NCI-H146 (cell line): Measurements from ENCODE around the gene TOP2B.
A peak's percentile ranks its signal among the peaks of the same experiment; 100 is the strongest.

Experiments
- DNase-seq: peaks from one replicate; lab custom pipeline; 2025; lab: John Stamatoyannopoulos, UW

TOP2B gene

DNA sequence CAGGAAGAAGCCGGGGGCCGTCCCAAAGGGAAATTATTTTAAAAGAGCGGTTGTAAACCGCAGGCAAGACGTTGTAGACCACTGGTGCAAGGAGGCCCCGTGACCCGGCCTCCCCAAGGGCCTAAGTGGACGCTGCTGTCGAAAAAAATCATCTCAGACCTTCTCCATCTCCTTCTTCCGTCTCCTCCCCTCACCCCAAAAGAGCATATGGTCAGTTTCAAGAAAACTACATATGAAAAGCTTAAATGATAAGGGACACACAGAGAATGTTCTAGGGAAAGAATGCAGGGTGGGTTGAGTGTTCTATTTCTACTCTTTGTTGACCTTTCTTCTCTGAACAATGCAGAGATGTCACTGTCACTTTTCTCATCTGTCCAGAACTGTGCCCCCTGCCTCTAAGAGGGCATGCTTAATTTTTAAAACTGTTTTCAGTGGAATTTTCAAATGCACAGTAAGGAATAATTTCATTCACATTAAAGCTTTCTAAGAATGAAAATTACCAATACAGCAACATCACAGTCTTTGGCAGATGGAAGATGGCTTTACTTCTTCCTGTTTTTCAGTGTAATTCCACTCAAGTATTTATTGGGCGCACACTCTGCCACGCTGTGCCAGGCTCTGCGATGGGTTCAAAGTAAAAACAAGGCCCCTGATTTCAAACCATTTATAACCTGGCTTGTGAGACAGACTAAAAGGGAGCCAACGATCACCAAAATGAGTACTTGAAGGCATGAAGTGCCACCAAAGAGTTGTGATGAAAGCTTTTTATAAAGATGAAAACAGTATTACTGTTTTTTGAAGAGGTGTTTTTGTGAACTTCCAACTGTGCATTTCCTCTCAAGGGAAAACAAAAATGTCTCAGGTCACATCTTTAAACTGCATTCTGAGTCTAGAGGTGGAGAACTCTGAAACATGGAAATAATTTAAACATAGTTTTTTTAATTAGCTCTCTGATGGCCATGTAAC is 891 bp upstream of the TOP2B start:
- DNase-seq, result no peak

DNA sequence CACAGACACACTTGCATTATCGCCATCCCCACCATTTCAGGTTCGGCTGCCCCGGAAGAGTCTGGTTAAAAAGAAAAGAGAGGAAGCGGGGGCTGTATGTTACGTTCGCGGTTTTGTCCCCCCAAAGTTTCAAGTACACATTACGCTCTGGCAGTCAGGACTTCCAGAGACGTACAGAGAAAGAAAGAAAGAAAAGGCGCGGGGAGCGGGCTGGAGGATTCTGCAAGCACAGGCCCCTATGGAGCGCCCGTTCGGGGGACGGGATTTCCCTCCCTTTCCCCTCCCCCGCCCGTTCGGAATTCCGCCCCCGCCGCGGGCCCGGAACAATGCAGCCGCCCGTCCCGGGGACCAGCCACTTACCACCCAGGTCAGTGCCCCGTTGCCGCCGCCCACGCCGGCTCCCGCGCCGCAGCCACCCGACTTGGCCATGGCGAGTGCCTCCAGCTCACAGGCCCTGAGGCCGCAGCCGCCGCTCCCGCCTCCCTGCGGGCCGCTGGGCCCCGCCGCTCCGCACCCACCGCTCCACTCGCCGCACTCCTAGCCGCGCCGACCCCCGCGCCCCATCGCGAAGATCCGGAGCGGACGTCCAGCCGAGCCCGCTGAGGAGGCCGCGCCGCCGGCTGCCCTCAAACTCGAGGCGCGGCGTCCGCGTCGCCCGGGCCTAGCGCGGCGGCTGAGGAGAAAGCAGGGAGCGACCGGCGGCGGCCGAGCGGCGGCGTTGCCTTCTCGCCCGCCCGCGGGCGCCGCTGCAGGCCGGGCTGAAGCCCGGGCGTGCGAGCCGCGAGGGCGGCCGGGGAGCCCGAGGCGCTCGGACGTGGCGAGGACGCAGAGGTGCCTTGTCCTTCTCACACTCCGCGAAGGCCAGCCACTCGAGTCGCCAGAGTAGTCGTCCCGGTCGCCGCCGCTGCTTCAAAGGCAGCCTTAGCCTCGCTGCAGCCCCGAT is 567 bp downstream of the TOP2B start:
- peak; percentile 62 for DNase-seq

GRCh38 chr3:25663347-25663868 is 1.3 kb downstream of the TOP2B start:
- DNase-seq, result peak; percentile 35

DNA sequence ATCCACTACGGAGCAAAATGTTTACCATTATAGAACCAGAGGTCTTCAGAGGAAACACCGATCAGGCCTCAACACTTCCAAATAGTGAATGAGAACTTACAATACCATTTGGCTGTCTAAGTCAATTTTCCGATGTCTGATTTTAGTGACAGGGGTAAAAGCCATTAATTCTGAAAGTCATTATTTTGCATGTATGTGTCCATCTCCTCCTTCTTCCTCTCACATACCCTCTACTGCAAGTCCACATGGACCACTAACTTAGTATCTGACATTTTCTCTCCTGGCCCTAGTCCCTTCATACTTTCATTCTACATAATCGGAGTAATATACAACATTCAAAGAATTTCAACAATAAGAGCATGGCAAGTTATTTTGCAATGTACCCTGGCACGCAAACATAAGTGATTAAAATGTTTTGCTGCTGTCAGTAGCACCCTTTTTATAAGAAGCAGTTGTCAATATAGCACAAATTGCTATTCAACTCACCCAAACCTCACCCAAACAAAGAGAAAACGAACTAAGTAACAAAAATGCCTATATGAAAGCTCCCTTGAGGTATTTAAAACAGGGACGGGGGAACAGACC is 1.9 kb downstream of the TOP2B start:
- no peak for DNase-seq

DNA sequence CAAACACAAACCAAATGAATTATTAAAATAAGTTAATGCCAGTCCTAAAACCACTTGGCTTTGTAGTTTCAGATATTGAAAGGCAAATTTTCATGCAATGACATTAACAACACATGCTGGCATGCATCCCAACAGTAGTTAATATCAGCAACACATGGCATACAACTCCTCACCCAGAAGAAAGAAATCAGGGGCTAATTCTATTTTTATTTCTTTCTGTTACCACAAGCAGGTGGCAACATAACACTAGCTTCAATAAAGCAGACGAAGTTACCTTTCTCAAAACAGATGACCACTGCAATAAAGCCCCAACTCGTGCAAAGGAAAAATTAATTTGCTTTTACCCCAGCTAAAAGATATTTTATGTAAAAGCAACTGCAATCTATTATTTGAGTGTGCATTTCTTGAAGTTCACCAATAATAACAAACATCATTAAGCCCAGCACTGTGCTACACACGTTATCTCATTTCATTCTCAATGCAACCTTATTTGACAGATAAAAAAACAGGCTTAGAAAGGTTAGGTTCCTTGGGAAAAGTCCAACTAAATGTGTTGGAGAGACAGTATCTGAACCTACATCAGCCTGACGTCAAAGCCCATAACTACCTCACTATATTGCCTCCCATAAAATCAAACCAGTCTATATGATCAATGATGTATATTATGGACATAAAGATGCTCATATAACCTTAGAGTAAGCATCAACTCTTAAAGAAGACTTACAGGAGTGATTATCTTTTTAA is 2.8 kb downstream of the TOP2B start:
- no peak for DNase-seq

- no peak for DNase-seq
These were observed 5.9 kb downstream of the TOP2B start for GRCh38 chr3:25658836-25659235.

DNA sequence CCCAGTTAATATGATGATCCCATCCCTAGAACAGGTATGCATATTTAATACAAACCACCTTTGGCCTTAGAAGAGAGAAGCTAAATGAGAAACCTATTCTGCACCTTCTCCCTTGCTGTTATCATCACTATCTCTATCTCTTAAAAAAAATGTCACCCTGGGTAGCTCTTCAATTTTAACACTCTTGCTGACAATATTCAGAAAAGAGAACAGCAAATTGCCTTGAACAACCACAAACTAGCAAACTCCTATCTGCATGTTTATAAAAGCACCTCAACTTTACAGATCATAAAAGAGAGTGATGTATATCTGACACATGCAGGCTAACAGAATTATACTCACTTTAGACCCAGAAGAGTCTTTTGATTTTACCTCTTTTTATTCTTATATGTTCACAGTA is 7.4 kb downstream of the TOP2B start:
- DNase-seq, result no peak

- no peak for DNase-seq
These were observed 9.0 kb downstream of the TOP2B start for GRCh38 chr3:25655659-25656058.

GRCh38 chr3:25654576-25654975 is 10.1 kb downstream of the TOP2B start:
- DNase-seq, result no peak

- no peak for DNase-seq
These were observed 11.4 kb downstream of the TOP2B start for GRCh38 chr3:25653322-25653721.

DNA sequence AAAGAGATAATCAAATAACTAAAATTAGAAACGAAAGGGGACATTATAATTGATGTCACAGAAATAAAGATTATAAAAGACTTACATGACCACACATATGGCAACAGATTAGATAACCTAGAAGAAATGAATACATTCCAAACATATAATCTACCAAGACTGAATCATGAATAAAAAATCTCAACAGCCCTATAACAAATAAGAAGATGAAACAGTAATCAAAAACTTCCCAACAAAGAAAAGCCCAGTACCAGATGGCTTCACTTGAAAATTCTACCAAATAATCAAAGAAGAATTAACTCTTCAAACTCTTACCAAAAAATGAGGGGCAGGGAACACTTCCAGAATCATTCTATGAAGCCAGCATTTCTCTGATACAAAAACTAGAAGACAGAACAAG is 11.8 kb downstream of the TOP2B start:
- DNase-seq, result no peak

DNA sequence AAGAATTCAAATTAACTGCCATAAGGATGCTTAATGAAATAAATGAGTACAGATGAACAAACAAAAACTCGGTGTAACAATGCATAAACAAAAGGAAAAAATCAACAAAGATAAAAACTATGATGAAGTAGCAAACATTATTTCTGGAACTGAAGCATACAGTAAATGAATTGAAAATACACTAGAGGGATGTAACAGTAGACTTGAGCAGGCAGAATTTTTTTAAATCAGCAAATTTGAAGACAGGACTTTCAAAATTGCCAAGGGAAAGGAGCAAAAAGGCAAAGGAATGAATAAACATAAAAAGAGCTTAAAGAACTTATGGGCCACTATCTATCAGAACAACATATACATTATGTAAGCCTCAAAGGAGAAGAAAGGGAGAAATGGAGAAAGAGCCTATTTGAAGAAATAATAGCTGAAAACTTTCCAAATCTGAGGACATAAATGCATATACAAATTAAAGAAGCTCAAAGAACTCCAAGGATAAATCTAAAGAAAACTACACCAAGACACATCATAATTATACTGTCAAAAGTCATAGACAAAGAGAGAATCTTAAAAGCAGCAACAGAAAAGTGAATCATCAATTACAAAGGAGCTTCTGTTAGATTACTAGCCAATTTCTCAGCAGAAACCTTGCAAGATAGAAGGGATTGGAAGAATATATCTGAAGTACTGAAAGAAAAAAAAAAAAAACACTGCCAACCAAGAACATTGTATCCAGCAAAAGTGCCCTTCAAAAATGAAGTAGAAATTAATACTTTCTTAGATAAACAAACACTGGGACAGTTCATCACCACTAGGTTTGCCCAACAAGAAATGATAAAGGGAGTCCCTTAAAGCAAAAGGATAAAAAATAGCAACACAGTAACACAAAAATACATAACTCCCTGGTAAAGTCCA is 15.5 kb downstream of the TOP2B start:
- no peak for DNase-seq

GRCh38 chr3:25648107-25648535 is 16.6 kb downstream of the TOP2B start:
- peak; percentile 67 for DNase-seq

DNA sequence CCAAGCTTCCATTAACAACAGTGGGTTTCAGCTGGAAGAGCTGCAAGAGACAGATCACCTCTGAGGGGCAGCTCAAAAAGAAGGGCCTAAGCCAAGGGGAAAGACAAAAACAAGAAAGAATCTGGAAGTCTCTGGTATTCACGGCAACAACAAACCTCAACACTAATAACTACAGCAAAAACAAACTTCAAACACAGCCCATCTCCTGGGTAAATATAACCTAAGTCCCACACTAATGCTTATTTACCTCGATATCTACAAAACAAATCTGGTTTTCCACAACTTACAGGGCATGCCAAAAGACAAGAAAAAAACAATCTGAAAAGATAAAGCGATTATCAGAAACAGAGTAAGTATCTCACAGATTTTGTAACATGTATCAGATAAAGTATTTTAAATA is 29.7 kb downstream of the TOP2B start:
- DNase-seq, result no peak

DNA sequence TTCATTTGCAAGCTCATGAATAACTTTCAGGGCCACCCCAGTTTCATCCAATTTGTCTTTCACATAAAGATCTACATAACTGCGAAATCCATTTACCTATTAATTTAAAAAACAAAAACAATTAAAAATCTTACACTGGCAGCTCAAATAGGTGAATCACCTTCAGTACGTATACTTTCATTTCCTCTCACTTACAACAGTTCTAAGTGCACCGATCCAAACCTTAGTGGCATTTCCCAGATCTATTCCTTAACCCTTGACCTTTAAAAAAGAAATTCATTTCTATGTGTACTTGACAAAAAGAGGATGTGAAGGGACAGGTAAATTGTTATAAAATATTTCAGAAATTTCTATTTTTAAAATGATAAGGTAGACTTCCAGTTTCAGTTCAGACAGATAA is 30.8 kb downstream of the TOP2B start:
- no peak for DNase-seq

DNA sequence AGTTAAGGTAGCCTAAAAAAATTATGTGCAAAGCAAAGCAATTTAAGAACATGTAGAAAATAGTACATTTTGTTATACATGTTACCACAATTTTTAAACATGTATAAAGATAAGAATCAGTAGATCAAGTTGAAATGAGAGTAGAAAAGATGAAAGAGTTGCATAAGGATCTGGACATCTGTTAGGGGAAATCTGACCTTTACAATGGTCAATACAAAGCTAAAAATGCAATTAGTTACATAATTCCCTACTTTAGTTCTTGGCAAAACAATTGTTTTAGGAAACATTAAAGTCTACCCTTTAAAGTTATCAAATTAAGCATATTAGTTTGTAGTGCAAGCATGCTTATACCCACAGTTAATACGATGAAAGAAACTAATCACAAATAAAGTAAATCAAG is 32.7 kb downstream of the TOP2B start:
- DNase-seq, result no peak

DNA sequence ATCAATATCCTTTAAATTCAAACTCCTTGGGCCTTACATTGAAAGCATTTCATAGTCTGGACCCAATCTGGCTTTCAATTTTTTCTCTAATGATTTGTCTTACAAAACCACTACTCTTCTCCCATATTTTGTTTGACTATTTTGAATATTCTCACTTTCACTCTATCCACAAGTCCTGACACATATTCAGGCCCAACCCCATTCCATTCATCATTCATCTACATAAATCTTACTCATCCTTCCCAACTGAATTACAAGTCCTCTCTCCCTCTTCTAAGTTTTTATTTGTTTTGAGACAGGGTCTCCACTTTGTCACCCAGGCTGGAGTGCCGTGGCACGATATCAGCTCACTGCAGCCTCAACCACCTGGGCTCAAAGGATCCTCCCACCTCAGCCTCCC is 43.6 kb downstream of the TOP2B start:
- DNase-seq, result no peak

DNA sequence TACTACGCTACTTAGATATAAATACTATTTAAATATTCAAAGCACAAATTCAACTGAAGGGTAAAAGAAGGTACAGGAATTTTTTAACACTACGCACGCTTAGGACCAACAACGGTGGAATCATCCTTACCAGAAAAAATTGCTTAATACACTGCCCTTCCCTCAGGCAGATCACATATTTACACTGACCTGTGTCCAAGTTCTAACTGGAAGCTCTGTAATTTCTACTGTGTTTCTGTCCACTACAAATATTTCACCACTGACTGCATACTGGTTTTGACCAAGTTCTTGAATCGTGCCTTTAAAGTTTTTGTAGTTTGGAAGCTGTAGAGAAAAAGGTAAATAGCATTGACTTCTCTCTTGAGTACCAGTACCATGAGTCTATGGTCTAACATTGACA is 44.2 kb downstream of the TOP2B start:
- DNase-seq, result no peak

DNA sequence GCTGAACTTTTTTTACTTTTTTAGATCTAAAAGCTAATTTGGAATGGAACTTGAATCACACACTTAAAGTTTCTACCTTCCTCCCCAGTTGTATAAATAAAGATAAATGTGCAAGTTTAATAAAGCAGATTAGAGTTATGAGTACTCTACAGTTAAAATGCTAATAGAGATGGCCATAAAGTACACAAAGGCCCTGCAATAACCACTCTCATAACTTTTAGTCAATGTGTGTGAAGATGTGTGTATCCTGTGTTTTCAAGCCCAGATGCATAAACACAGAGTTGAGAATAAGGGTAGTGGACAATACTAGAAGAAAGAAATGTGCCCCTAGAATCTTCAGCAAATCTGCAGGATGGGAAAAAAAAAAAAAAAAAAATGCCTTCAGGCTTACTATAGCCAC is 45.3 kb downstream of the TOP2B start:
- DNase-seq, result no peak

DNA sequence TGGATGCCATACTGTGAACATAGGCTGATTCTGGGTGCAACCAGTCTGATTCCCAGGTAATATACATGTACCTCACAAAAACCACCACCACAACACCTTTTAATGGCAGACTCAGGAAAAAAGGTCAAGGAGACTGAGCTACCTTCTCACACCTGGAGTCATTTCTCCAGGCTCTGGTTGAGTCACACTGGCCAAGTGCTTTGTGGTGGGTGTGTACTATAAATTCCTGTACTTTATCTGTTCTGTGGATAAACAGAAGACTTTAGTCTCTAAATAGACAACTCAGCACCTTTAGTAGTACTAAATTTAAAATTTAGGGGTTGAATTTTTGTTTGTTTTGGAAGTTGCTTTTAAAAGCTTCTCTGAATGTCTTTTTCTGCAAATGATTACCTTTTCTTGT is 46.7 kb downstream of the TOP2B start:
- DNase-seq, result no peak
